Esophagus squamous epithelium (tissue), 5 donors: ENCODE data around the gene TATDN3. TPM values are rescaled to one million over a fixed set of nuclear protein-coding genes. Genes with fewer than 3 reads are reported as not detected.
"Not testable (repeated sequence)": the region's sequence is repeated elsewhere in the genome, so short reads cannot be mapped to it uniquely, and the experiment has no call there.

Experiments used
- DNase-seq: peaks from one replicate; lab custom pipeline; 2025; lab: John Stamatoyannopoulos, UW
- H3K27ac ChIP-seq, 4 donors: fragments of 200-600 bp; sonication (generic); one replicate each; pipeline ENCODE4 v1.5.1; 2016 to 2019; ENCODE audit warnings: mild to moderate bottlenecking in 1 of 4
- H3K27me3 ChIP-seq, 4 donors: fragments of 200-600 bp; sonication (generic); 1 replicate in 3 of 4; 2 replicates in 1 of 4; pipeline versions ENCODE4 v1.5.1 to v1.6.0; 2017 to 2021; ENCODE audit warnings: antibody characterized with exemption in 1 of 4
- H3K36me3 ChIP-seq, 3 donors: fragments of 200-600 bp; sonication (generic); one replicate each; pipeline ENCODE4 v1.5.1; 2016 to 2019
- H3K4me1 ChIP-seq, 3 donors: fragments of 200-600 bp; sonication (generic); one replicate each; pipeline ENCODE4 v1.5.1; 2017 to 2019
- H3K4me3 ChIP-seq, 4 donors: fragments of 200-600 bp; sonication (generic); 1 replicate in 3 of 4; 2 replicates in 1 of 4; pipeline ENCODE4 v1.5.1; 2016 to 2019; ENCODE audit warnings: mild to moderate bottlenecking in 2 of 4, moderate library complexity in 1 of 4
- H3K9me3 ChIP-seq, 3 donors: fragments of 200-600 bp; sonication (generic); one replicate each; pipeline ENCODE4 v1.5.1; 2016 to 2019
- CTCF ChIP-seq, 6 experiments: fragments of 450-650 bp in 4 of 6; fragments of 200-600 bp in 2 of 6; sonication (generic) in 2 of 6; IDR thresholded peaks; one replicate each; pipeline ENCODE4 v1.5.1; 2016 to 2019; ENCODE audit warnings: antibody characterized with exemption in 6 of 6, mild to moderate bottlenecking in 4 of 6, moderate library complexity in 4 of 6
- POLR2A ChIP-seq, 4 donors: fragments of 450-650 bp; IDR thresholded peaks; one replicate each; pipeline ENCODE4 v1.6.1; 2017; ENCODE audit warnings: antibody characterized with exemption in 4 of 4, mild to moderate bottlenecking in 4 of 4, moderate library complexity in 3 of 4
- WGBS, 2 donors: methylation state at CpG; one replicate each; pipeline ENCODE4 v1.1.5; 2018; 5-methylcytosine and 5-hydroxymethylcytosine counted together
- intact Hi-C: fragments of 100-400 bp; cut with DNase I; formaldehyde crosslinking; loops from one replicate; pipeline ENCODE4 v1.15.0; 2022
- total RNA-seq, 4 donors: library from RNA; depleted of rRNA; stranded (reverse); fragments of >200 nt; gene quantifications; one replicate each; pipeline ENCODE4 v1.1.0, GENCODE V29; 2016
- donor health status: DM: yes; HTN: yes; CAD: no.

TATDN3 gene
- total RNA-seq, 4 donors from 2014 or later = 3.4 to 15.6 (median 10.4) TPM

GRCh38 chr1:212762839-212763238 lies 28.9 kb upstream of the TATDN3 start:
- no peak overlapping the region for H3K4me3 ChIP-seq
- WGBS, 2 donors = 87 to 94% methylated on average over 9 of the region's 9 CpGs
- TF ChIP-seq POLR2A (IDR thresholded peaks at IDR 0.05) (no peak), CTCF (IDR thresholded peaks at IDR 0.05) (no peak)

GRCh38 chr1:212764718-212765281 lies 26.9 kb upstream of the TATDN3 start:
- H3K4me3 ChIP-seq, H3K27ac ChIP-seq, DNase-seq, H3K4me1 ChIP-seq, H3K27me3 ChIP-seq: not testable (repeated sequence)
- H3K9me3 ChIP-seq = peaks cover 0 to 31% (median 16%) of the 10 kb centered on the region in 3 donors
- H3K36me3 ChIP-seq = peaks cover 0 to 42% (median 0%) of the 10 kb centered on the region in 3 donors
- WGBS, 2 donors = 40 to 50% methylated on average over 1 of the region's 1 CpG
- intact Hi-C loops = loop anchor here (10.0 kb wide), 1 partner anchor 100 kb away; no protein-coding TSS in a partner anchor

More at GRCh38 chr1:212762839-212763238, 28.9 kb upstream of the TATDN3 start:
- intact Hi-C loops = loop anchor here (10.0 kb wide), 1 partner anchor 98 kb away; no protein-coding TSS in a partner anchor
- DNase-seq = no peak
- Histone ChIP-seq H3K9me3 (peaks cover 0 to 12% (median 2%) of the 10 kb centered on the region in 3 donors), H3K36me3 (peaks cover 0 to 28% (median 0%) of the 10 kb centered on the region in 3 donors), H3K4me1 (no peaks in the 10 kb centered on the region), H3K27ac (no peak overlapping the region), H3K27me3 (no peaks in the 10 kb centered on the region)

- DNase-seq, H3K4me3 ChIP-seq, H3K4me1 ChIP-seq, H3K27ac ChIP-seq, H3K27me3 ChIP-seq: not testable (repeated sequence)
- 48 to 50% methylated on average over 2 of the region's 2 CpGs for WGBS, 2 donors
- H3K36me3 ChIP-seq = peaks cover 0 to 49% (median 0%) of the 10 kb centered on the region in 3 donors
- intact Hi-C loops = loop anchor here (10.0 kb wide), 1 partner anchor 102 kb away; no protein-coding TSS in a partner anchor
- peaks cover 0 to 44% (median 22%) of the 10 kb centered on the region in 3 donors for H3K9me3 ChIP-seq
Measured at GRCh38 chr1:212766825-212767224, 24.9 kb upstream of the TATDN3 start.

- intact Hi-C loops = loop anchor here (10.0 kb wide), 1 partner anchor 105 kb away; no protein-coding TSS in a partner anchor
- DNase-seq = no peak
- peaks cover 0 to 45% (median 0%) of the 10 kb centered on the region in 3 donors for H3K36me3 ChIP-seq
- WGBS, 2 donors = 55 to 77% methylated on average over 1 of the region's 1 CpG
- H3K4me1 ChIP-seq = no peaks in the 10 kb centered on the region
- no peaks in the 10 kb centered on the region for H3K27me3 ChIP-seq
- TF ChIP-seq POLR2A (IDR thresholded peaks at IDR 0.05) (no peak), CTCF (IDR thresholded peaks at IDR 0.05) (no peak)
- no peak overlapping the region for H3K4me3 ChIP-seq
- H3K27ac ChIP-seq = no peak overlapping the region
- peaks cover 0 to 44% (median 22%) of the 10 kb centered on the region in 3 donors for H3K9me3 ChIP-seq
Measured at GRCh38 chr1:212769459-212770167, 22.1 kb upstream of the TATDN3 start.

- no peak overlapping the region for H3K27ac ChIP-seq
- no peaks in the 10 kb centered on the region for H3K27me3 ChIP-seq
- no peak overlapping the region for H3K4me3 ChIP-seq
- no peak for DNase-seq
- peaks cover 0 to 42% (median 22%) of the 10 kb centered on the region in 3 donors for H3K9me3 ChIP-seq
- TF ChIP-seq CTCF (IDR thresholded peaks at IDR 0.05) (no peak), POLR2A (IDR thresholded peaks at IDR 0.05) (no peak)
- no peaks in the 10 kb centered on the region for H3K4me1 ChIP-seq
- H3K36me3 ChIP-seq = peaks cover 0 to 40% (median 0%) of the 10 kb centered on the region in 3 donors
- intact Hi-C loops = no loop called here
Measured at GRCh38 chr1:212771341-212771740, 20.4 kb upstream of the TATDN3 start.

GRCh38 chr1:212773011-212773410 lies 18.7 kb upstream of the TATDN3 start:
- no peak overlapping the region for H3K4me3 ChIP-seq
- 85 to 91% methylated on average over 2 of the region's 2 CpGs for WGBS, 2 donors

More at GRCh38 chr1:212773011-212773410, 18.7 kb upstream of the TATDN3 start:
- Histone ChIP-seq H3K36me3 (peaks cover 0 to 37% (median 0%) of the 10 kb centered on the region in 3 donors), H3K27me3 (no peaks in the 10 kb centered on the region), H3K9me3 (peaks cover 0 to 31% (median 19%) of the 10 kb centered on the region in 3 donors), H3K4me1 (no peaks in the 10 kb centered on the region), H3K27ac (no peak overlapping the region)
- TF ChIP-seq POLR2A (IDR thresholded peaks at IDR 0.05) (no peak), CTCF (IDR thresholded peaks at IDR 0.05) (no peak)
- no peak for DNase-seq
- intact Hi-C loops = no loop called here
